Stimulated activated CD8-positive, alpha-beta memory T cell treated with anti-CD3 and anti-CD28 coated beads, Interleukin-12 subunit alpha, Interleukin-12 subunit beta, amount 100 ng/mL, for 4 hours (primary cell): ENCODE results near the gene PAPOLB.

Experiments used
- DNase-seq: peaks from one replicate; pipeline ENCODE4 v3.0.0-alpha.2; 2020; ENCODE audit warnings: low read depth

The PAPOLB gene

GRCh38 chr7:4823441-4824119, 38.2 kb downstream of the PAPOLB start:
- no peak for DNase-seq

- DNase-seq: no peak
These were observed 39.2 kb downstream of the PAPOLB start for GRCh38 chr7:4822677-4823076.

GRCh38 chr7:4820967-4821471, 40.8 kb downstream of the PAPOLB start:
- DNase-seq: no peak

- no peak for DNase-seq
These were observed 41.3 kb downstream of the PAPOLB start for GRCh38 chr7:4820405-4820966.

GRCh38 chr7:4819560-4820404, 42.0 kb downstream of the PAPOLB start:
- no peak for DNase-seq

- no peak for DNase-seq
These were observed 43.6 kb downstream of the PAPOLB start for GRCh38 chr7:4818000-4818794.

- DNase-seq: no peak
These were observed 44.5 kb downstream of the PAPOLB start for GRCh38 chr7:4817178-4817901.

- no peak for DNase-seq
These were observed 45.3 kb downstream of the PAPOLB start for GRCh38 chr7:4816419-4817080.

- no peak for DNase-seq
These were observed 46.0 kb downstream of the PAPOLB start for GRCh38 chr7:4815609-4816418.

- no peak for DNase-seq
These were observed 46.7 kb downstream of the PAPOLB start for GRCh38 chr7:4815121-4815520.

GRCh38 chr7:4814433-4814832, 47.4 kb downstream of the PAPOLB start:
- DNase-seq: no peak

- DNase-seq: no peak
These were observed 52.2 kb downstream of the PAPOLB start for GRCh38 chr7:4809666-4810065.

GRCh38 chr7:4809091-4809591, 52.7 kb downstream of the PAPOLB start:
- peak; percentile 21 for DNase-seq

GRCh38 chr7:4808565-4808964, 53.3 kb downstream of the PAPOLB start:
- no peak for DNase-seq

- no peak for DNase-seq
These were observed 53.8 kb downstream of the PAPOLB start for GRCh38 chr7:4808026-4808425.
